Measurements from ENCODE around the gene CYP1A2. TPM values are rescaled to one million over a fixed set of nuclear protein-coding genes. Genes with fewer than 3 reads are reported as not detected.
A peak's percentile ranks its signal among the peaks of the same experiment; 100 is the strongest.

The CYP1A2 gene
- total and polyA plus RNA-seq, 2 of the 13 experiments (the other 11 are each of a cell fraction or from before 2014, with no cell fraction given), result 0.07 TPM; not detected in 1

DNA sequence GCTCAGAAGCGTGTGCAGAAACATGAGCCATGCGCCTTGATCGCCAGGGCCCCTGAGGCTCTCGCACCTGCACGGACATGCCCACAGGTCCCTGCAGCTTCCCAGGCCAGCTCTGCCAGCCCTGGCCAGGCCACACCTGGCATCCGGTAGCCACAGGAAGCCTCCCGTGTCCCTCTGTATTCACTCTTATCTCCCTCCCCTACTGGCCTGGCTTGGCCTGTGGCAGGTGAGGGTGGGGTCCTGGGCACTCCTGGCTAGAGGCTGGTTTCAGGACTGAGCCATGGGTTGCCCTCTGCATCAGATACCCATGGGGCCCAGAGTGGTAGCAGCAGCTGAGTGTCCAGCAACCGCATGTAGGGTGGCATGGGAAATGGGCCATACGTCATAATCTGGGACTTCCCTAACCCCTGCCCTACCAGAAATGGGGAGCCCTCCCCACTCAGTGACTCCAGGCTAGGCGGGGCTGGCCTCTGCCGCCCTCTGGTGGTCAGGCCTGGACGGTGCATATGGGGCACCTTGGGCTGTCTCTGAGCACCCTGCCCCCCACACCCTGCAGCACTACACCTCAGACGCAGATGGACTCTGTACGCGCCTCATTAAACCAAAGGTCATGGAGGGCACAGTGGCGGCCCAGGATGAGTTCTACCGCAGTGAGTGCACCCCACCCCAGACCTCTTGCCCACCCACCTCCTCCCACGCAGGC lies 51.4 kb downstream of the CYP1A2 start (continued):
- TF ChIP-seq SIN3A (IDR thresholded peaks at IDR 0.05; ENCODE audit: borderline replicate concordance, low read depth, low read length), result no peak
- no peak for TF ChIP-seq ZNF24 (IDR thresholded peaks at IDR 0.05)
- TF ChIP-seq ZC3H4 (CRISPR knock-in tag; IDR thresholded peaks at IDR 0.05; ENCODE audit: borderline replicate concordance), result no peak
- no peak for TF ChIP-seq HNRNPH1 (optimal IDR thresholded peaks at IDR 0.05; ENCODE audit: low read depth, low read length)
- no peak for TF ChIP-seq ZNF83 (CRISPR knock-in tag; IDR thresholded peaks at IDR 0.05; ENCODE audit: borderline replicate concordance)
- no peak for TF ChIP-seq ZNF678 (CRISPR knock-in tag; IDR thresholded peaks at IDR 0.05)
- no peak for TF ChIP-seq MZF1 (CRISPR knock-in tag; IDR thresholded peaks at IDR 0.05; ENCODE audit: borderline replicate concordance)
- no peak for TF ChIP-seq FOXA3 (CRISPR knock-in tag; IDR thresholded peaks at IDR 0.05)
- TF ChIP-seq TCF12 (IDR thresholded peaks at IDR 0.05), result no peak
- no peak for TF ChIP-seq TCF12 (CRISPR knock-in tag; IDR thresholded peaks at IDR 0.05)
- TF ChIP-seq HNF4A (CRISPR knock-in tag; IDR thresholded peaks at IDR 0.05), result peak; percentile 68
- TF ChIP-seq NONO (IDR thresholded peaks at IDR 0.05), result no peak
- 0 out of 2 replicates have a peak, but pooled peaks have one; percentile 26 for TF ChIP-seq NONO (CRISPR knock-in tag; conservative IDR thresholded peaks at IDR 0.05)
- TF ChIP-seq RAD51 (IDR thresholded peaks at IDR 0.05; ENCODE audit: borderline replicate concordance), result no peak
- no peak for TF ChIP-seq SATB2 (CRISPR knock-in tag; IDR thresholded peaks at IDR 0.05)
- no peak for TF ChIP-seq ZNF326 (CRISPR knock-in tag; IDR thresholded peaks at IDR 0.05; ENCODE audit: borderline replicate concordance)
- TF ChIP-seq, protein P1, sequence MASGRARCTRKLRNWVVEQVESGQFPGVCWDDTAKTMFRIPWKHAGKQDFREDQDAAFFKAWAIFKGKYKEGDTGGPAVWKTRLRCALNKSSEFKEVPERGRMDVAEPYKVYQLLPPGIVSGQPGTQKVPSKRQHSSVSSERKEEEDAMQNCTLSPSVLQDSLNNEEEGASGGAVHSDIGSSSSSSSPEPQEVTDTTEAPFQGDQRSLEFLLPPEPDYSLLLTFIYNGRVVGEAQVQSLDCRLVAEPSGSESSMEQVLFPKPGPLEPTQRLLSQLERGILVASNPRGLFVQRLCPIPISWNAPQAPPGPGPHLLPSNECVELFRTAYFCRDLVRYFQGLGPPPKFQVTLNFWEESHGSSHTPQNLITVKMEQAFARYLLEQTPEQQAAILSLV (CRISPR knock-in tag; IDR thresholded peaks at IDR 0.05; ENCODE audit: borderline replicate concordance), result no peak
- peak; percentile 27; the same call in 1 of the 2 replicates for TF ChIP-seq NR2F6 (IDR thresholded peaks at IDR 0.05)
- peak; percentile 63; the same call in 1 of the 2 replicates for TF ChIP-seq NR2F6 (CRISPR knock-in tag; IDR thresholded peaks at IDR 0.05)
- 0 out of 2 replicates have a peak, but pooled peaks have one; percentile 13 for TF ChIP-seq GATAD2A (CRISPR knock-in tag; IDR thresholded peaks at IDR 0.05)
- TF ChIP-seq, protein P2, sequence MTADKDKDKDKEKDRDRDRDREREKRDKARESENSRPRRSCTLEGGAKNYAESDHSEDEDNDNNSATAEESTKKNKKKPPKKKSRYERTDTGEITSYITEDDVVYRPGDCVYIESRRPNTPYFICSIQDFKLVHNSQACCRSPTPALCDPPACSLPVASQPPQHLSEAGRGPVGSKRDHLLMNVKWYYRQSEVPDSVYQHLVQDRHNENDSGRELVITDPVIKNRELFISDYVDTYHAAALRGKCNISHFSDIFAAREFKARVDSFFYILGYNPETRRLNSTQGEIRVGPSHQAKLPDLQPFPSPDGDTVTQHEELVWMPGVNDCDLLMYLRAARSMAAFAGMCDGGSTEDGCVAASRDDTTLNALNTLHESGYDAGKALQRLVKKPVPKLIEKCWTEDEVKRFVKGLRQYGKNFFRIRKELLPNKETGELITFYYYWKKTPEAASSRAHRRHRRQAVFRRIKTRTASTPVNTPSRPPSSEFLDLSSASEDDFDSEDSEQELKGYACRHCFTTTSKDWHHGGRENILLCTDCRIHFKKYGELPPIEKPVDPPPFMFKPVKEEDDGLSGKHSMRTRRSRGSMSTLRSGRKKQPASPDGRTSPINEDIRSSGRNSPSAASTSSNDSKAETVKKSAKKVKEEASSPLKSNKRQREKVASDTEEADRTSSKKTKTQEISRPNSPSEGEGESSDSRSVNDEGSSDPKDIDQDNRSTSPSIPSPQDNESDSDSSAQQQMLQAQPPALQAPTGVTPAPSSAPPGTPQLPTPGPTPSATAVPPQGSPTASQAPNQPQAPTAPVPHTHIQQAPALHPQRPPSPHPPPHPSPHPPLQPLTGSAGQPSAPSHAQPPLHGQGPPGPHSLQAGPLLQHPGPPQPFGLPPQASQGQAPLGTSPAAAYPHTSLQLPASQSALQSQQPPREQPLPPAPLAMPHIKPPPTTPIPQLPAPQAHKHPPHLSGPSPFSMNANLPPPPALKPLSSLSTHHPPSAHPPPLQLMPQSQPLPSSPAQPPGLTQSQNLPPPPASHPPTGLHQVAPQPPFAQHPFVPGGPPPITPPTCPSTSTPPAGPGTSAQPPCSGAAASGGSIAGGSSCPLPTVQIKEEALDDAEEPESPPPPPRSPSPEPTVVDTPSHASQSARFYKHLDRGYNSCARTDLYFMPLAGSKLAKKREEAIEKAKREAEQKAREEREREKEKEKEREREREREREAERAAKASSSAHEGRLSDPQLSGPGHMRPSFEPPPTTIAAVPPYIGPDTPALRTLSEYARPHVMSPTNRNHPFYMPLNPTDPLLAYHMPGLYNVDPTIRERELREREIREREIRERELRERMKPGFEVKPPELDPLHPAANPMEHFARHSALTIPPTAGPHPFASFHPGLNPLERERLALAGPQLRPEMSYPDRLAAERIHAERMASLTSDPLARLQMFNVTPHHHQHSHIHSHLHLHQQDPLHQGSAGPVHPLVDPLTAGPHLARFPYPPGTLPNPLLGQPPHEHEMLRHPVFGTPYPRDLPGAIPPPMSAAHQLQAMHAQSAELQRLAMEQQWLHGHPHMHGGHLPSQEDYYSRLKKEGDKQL (CRISPR knock-in tag; IDR thresholded peaks at IDR 0.05; ENCODE audit: low read depth), result no peak
- no peak for TF ChIP-seq KDM4B (CRISPR knock-in tag; IDR thresholded peaks at IDR 0.05)
- no peak for TF ChIP-seq BRD4 (CRISPR knock-in tag; IDR thresholded peaks at IDR 0.05)
- TF ChIP-seq SIX1 (CRISPR knock-in tag; IDR thresholded peaks at IDR 0.05; ENCODE audit: borderline replicate concordance), result no peak
- no peak for TF ChIP-seq MTF1 (CRISPR knock-in tag; IDR thresholded peaks at IDR 0.05)
- no peak for TF ChIP-seq TMF1 (CRISPR knock-in tag; IDR thresholded peaks at IDR 0.05; ENCODE audit: low read depth)
- no peak; the same call in 1 of the 2 replicates for TF ChIP-seq TBP (CRISPR knock-in tag; IDR thresholded peaks at IDR 0.05)
- no peak for TF ChIP-seq KLF9 (CRISPR knock-in tag; IDR thresholded peaks at IDR 0.05; ENCODE audit: low read depth)
- no peak for TF ChIP-seq FOXA1 (IDR thresholded peaks at IDR 0.05)
- no peak for TF ChIP-seq FOXA1 (CRISPR knock-in tag; IDR thresholded peaks at IDR 0.05)
